CD4-positive, alpha-beta T cell treated with Interleukin-10 for 1 hour (primary cell): ENCODE results near the gene LRP1B.
"Not testable (repeated sequence)": the region's sequence is repeated elsewhere in the genome, so short reads cannot be mapped to it uniquely, and the experiment has no call there.

Experiments
- DNase-seq: peaks from one replicate; pipeline ENCODE4 v3.0.0-alpha.2; 2020

Gene LRP1B

GRCh38 chr2:140354544-140354943 lies 1776.3 kb downstream of the LRP1B start:
- no peak for DNase-seq

GRCh38 chr2:140353541-140353940 lies 1777.3 kb downstream of the LRP1B start:
- DNase-seq: no peak

GRCh38 chr2:140351692-140352091 lies 1779.1 kb downstream of the LRP1B start:
- DNase-seq: no peak

GRCh38 chr2:140349695-140350094 lies 1781.1 kb downstream of the LRP1B start:
- no peak for DNase-seq

- DNase-seq: no peak
These were observed 1782.0 kb downstream of the LRP1B start for GRCh38 chr2:140348826-140349225.

- no peak for DNase-seq
These were observed 1786.0 kb downstream of the LRP1B start for GRCh38 chr2:140344838-140345237.

GRCh38 chr2:140344266-140344665 lies 1786.5 kb downstream of the LRP1B start:
- DNase-seq: not testable (repeated sequence)

- DNase-seq: no peak
These were observed 1792.0 kb downstream of the LRP1B start for GRCh38 chr2:140338795-140339194.

GRCh38 chr2:140337061-140337460 lies 1793.8 kb downstream of the LRP1B start:
- no peak for DNase-seq

GRCh38 chr2:140316345-140316744 lies 1814.5 kb downstream of the LRP1B start:
- no peak for DNase-seq

- DNase-seq: no peak
These were observed 1818.9 kb downstream of the LRP1B start for GRCh38 chr2:140311905-140312304.

GRCh38 chr2:140308706-140309105 lies 1822.1 kb downstream of the LRP1B start:
- no peak for DNase-seq

- no peak for DNase-seq
These were observed 1823.3 kb downstream of the LRP1B start for GRCh38 chr2:140307532-140307931.

GRCh38 chr2:140295767-140296166 lies 1835.0 kb downstream of the LRP1B start:
- no peak for DNase-seq

GRCh38 chr2:140288726-140289125 lies 1842.1 kb downstream of the LRP1B start:
- DNase-seq: no peak

GRCh38 chr2:140288213-140288612 lies 1842.6 kb downstream of the LRP1B start:
- DNase-seq: no peak

GRCh38 chr2:140286377-140286776 lies 1844.4 kb downstream of the LRP1B start:
- no peak for DNase-seq

GRCh38 chr2:140277344-140277743 lies 1853.5 kb downstream of the LRP1B start:
- DNase-seq: not testable (repeated sequence)

- no peak for DNase-seq
These were observed 1854.2 kb downstream of the LRP1B start for GRCh38 chr2:140276661-140277060.

GRCh38 chr2:140275427-140275826 lies 1855.4 kb downstream of the LRP1B start:
- DNase-seq: no peak

GRCh38 chr2:140274891-140275290 lies 1855.9 kb downstream of the LRP1B start:
- DNase-seq: no peak

- DNase-seq: no peak
These were observed 1856.9 kb downstream of the LRP1B start for GRCh38 chr2:140273958-140274357.

GRCh38 chr2:140273408-140273807 lies 1857.4 kb downstream of the LRP1B start:
- no peak for DNase-seq

GRCh38 chr2:140270224-140270623 lies 1860.6 kb downstream of the LRP1B start:
- no peak for DNase-seq

- no peak for DNase-seq
These were observed 1861.8 kb downstream of the LRP1B start for GRCh38 chr2:140269000-140269399.

- DNase-seq: no peak
These were observed 1867.9 kb downstream of the LRP1B start for GRCh38 chr2:140262908-140263307.
